NCI-H2107 treated with DMSO at 0.1 percent for 48 hours (cell line): ENCODE data around the gene DSCAML1.

Experiments used
- DNase-seq: peaks from one replicate; lab custom pipeline; 2025; ENCODE audit not compliant: unreplicated experiment; lab: John Stamatoyannopoulos, UW

DSCAML1 gene

DNA sequence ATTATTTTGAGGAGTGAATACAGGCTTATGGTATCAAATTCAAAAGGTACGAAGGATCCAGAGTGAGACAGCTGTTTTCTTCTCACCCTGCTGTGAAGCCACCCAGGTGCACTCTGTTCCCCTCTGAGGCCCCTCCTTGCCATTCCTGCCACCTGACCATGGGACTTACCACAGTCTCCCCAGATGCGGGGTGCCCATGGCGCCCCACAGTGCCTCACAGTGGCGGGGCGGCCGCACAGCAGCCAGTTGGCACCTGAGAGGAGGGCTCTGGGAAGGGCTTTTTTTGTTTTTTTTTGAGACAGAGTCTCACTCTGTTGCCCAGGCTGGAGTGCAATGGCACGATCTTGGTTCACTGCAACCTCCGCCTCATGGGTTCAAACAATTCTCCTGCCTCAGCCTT is 317.6 kb downstream of the DSCAML1 start:
- DNase-seq, result peak; percentile 75

DNA sequence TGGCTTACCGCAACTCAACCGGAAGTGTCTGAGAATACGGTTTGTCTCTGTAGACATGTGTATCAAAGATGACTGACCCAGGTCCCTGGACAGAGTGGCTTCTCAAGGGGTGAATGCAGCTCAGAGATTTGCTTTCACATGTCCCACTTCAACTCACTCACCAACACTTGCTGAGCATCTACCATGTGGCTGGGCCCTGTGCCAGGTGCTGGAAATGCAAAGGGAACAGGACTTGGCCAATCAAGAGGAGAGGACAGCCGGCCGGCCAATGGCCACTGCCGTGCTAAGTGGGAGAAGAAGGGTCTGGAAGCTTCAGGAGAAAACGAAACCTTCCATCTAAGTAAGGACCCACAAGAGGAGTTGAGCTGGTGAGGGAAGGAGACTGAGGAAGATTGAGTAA is 318.1 kb downstream of the DSCAML1 start:
- DNase-seq, result no peak

DNA sequence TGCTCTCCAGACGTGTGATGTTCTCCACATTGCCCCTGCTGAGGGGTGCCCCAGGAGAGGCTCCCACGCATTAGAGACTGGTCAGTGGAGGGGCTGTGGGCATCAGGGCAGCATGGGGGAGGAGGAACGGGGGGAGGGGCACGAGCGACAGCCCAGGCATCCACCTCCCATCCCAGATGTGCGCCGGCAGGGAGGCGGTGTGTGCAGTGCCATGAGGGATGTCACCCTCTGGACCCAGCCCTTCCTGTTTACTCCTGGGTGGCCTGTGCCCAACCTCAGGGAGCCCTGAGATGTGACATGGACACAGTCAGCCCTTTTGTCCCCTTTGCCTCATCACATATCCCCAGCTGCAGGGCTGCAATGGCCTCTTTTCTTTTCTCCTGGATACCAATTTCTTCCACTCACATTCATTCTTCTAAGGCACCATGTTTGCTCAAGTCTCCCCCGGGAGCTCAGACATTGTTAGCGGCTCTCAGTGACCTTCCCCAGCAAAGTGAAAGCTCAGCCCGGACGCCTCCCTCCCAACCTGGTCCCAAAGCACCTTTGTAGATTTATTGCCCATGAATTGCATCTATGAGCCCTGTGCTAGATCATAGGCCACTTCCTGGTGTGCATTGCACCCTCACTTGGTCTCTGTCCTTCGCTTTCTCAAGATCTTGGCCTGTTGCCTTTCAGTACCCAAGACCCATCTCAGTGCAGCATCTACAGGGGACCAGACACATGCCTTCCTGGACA is 318.7 kb downstream of the DSCAML1 start:
- no peak for DNase-seq

DNA sequence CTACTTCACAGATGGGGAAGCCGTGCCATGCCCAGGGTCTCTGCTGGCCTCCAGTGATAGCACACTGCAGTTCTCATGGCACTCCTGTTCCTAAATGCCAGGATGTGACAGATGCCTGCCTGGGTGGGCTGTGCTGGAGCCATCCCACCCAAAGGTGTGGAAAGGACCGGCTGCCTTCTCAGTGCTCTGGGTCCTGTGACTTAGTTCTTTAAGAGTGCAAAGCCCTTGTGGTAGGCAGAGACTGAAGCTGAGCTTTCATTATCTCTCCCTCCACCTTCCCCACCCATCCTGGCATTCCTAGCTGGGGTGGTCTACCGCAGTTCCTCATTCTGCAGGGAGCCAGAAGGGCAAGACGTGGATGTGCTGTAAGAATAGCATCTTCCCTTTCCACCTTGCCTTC is 319.3 kb downstream of the DSCAML1 start:
- DNase-seq, result no peak

DNA sequence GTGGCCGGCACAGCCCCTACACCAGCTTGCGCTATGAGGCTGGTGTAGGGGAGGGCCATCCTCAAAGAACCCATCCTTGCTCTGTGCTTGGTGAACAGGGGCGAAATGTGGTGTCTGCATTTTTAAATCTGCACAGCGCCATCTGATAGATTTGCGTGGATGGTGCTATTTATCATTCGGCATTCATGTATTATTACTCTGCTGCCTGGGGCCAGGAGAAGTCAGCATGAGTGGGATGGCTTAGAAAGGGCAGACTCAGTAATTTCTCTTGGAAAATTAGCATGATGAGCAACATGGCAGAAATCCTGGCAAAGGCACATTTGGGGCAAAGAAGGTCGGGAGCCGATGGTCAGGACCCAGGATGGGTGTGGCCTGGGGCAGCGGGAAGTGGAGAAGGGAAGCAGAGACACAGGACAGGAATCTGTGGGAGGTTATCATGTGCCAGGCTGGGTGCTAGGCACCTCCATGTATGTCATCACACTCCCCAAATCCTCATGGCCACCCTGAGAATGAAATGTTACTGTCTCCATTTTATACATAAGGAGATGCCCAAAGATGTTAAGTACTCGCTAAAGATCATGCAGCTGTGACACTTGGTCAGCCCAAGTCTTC is 320.4 kb downstream of the DSCAML1 start:
- no peak for DNase-seq

DNA sequence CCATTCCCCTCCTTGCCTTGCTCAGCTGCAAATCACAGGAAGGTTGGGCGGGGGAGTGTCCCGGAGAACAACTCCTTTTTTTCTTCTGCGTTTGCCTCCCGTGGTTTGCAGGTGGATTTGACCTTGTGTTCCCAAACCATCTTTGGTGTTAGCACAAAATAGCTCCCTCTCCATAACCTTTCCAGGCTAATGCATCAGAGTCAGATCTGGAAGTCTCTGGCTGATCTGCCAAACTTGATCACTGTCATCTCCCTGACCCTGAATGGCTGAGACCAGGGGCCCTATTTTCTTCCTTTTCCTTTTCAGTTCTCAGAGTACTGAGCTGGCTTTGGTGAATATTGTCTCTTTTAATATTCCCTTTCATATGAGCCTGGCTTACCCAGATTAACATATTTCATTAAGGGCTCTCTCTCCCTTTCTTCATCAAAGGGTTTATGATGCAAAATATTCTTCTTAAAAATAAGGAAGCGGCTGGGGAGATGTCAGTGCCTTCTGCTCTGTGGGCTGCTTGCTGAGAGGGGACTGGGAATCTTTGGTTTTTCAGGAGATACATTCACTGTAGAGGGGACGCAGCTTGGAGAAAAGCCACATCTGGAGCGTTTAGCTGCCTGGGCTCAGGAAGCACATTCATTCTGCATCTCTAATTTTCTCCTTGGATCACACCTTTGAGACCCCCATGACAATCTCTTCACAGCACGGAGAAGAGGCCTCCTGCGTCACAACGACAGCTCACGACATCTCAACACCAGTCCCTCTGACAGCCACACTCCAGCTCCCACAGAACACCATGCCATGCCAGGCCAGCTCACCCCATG is 321.1 kb downstream of the DSCAML1 start:
- DNase-seq, result no peak

DNA sequence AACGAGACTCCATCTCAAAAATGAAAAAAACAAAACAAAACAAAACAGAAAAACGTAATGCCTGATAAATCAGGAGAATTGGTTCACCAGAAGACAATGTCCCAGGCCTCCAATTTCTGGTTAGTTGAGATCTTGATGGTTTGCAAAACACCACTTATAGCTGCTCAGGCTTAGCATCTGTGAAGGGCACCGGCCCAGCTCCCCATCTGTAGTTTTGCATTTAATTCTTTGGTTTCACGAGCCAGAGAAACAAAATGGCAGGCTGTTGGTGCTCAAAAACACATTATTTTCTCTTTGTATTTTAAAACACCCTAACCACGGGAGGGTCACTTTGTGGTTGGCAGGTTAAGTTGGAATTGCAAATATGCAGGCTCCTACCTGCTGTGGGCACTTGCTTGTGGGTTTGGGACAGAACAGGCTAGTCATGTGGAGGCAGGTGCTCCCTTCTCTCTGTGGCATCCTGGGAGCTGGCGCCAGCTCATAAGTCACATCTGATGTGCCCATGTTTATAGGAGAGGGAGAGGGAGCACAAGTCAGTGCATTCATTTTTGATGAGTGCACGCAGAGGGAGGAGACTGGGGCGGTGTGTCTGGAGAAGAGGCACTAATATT is 323.4 kb downstream of the DSCAML1 start:
- DNase-seq, result peak; percentile 99

DNA sequence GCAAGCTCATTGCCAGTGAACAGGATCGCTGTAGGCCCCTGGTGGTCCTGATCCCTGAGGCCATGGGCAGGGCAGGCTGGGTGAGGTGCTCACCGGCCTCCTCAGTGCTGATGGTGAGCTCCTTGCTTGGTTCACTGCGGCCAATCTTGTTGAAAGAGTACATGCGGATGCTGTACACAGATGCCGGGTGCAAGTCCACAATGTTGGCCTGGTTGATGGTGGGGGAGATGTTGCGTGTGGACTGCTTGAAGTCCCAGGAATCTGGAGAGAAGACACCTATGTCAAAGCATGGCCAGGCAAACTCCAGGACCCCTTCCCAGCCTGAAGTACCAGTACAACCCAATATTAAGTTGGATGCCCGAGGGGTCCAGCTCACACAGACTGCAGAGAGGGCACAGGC is 325.2 kb downstream of the DSCAML1 start:
- DNase-seq, result no peak

DNA sequence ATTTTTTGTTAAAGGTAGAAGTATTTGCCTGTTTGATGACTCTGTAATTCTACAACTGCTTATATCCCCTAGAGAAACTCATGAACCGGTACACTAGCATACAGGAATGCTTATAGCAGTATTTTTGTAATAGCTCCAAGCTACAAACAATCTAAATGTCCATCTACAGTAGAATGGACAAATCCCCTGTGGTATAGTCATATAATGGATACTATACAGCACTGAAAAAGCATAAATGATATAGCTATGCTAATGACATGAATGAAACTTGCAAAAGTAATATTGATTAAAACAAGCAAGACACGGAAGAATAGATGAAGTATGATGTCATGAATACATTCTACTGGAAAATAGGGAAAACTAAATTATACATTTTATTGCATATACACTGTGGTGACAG is 326.4 kb downstream of the DSCAML1 start:
- no peak for DNase-seq

DNA sequence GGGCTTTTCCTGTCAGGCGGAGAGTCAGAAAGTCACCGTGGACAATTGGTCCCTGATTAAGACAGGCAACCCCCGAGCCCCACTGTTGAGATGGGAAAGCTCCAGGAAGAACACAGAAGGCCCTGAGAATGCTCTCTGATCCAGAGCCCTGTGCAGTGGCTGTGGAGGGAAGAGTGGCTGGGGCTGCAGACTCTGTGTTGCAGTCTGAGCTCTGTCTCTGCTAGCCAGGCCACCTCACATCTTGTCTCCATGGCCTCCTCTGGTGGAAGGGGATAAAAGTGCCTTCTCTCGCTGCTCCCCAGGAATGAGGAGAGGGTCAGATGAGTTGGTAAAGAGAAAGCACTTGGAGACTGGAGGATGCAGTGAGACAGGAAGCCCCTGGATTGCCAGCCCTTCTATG is 328.1 kb downstream of the DSCAML1 start:
- peak; percentile 50 for DNase-seq

DNA sequence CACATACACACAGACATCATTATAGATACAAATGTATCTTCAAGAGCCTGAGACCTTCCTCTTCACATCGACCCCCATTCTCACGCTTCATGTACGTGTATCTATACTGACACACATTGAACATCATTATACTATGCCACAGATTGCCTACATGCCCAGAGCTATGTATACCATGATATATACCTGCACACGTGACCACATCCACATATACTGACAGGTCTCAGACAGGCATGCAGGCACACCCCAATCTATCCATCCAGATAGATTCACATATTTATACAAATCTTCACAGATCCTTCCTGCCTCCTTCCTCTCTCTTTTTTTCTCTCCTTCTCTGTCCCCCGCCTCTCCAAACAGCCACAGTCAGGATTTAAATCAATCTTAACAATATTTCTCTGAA is 329.2 kb downstream of the DSCAML1 start:
- no peak for DNase-seq

DNA sequence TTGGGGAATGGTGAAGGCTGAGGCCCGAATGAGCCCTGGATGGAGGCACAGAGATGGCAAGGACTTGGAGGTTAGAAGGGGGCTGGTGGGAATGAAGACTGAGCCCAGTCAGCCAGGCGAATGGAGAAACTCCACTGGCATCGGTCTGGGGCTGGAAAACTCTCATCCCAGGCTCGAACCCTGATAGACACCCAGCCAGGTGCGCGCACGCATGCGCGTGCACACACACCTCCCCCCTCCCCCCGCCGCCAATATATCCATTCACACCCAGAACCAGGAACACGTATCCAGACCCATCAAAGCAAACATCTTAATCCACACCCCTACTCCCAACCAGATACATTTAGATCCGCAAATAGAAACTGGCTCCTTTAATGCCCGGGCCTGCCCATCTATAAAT is 330.1 kb downstream of the DSCAML1 start:
- no peak for DNase-seq

DNA sequence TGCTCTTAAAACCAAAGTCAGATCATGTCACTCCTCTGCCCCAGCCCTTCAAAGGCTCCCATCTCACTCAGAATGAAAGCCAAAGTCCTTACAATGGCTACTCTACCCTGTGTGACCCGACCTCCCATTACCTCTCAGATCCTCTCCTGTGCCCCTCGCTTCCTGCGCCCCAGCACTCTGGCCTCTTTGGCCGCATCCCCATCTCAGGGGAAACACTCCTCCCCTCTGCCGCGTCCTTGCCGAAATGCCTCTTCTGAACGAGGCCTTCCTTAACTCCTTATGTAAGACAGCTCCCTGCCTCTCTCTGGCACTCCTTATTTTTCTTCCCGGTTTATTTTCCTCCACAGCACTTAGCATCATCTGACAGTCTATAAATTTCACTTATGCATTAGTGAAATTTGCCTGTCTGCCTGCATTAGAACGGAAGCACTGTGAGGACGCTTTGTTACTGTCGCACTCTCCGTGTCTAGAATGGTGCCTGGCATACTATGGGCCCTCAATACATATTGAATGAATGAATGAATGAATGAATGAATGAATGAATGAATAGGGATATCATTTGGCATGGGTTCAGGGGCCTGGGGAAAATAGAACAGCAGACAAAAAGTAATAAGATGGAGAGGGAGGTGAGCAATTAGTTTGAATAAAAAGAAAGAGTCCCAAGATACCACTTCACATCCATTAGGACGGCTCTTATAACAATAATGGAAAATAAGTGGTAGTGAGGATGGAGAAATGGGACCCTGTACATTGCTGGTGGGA is 331.6 kb downstream of the DSCAML1 start:
- DNase-seq, result peak; percentile 90

DNA sequence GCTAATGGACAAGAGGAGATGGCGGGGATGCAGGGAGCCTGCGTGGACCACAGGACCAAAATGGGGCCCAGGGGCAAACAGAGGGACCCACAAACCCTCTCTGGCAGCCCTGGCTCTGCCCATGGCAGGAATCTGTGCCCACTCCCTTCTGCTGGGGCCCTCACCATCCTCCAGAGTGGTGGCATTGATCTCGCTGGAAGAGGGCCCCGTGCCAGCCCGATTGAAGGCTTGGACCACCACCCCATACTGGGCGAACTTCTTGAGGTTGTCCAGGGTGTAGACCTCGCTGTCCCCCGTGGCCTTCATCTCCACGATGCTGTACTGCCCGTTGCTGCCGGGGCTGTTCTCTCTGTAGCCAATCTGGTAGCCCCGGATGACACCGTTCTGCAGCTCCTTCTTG is 332.2 kb downstream of the DSCAML1 start:
- DNase-seq, result no peak

DNA sequence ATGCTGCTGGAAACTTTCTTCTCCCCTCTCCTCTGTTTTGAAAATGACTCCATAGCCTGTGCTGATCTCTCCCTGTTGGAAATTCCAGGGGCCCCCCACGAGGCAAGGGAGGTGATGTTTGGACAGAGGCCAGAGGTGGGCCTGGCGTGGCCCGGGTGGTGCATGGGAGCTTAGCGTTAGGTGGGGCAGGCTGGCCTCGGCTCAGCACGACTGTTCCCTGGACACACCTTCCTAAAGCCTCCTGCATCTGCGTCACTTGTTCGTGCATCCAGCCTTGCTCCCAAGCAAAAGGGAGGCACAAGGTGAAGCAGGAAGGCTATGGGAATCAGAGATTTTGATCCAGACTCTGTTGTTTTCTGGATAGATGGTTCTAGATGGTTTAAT is 334.2 kb downstream of the DSCAML1 start:
- DNase-seq, result no peak

DNA sequence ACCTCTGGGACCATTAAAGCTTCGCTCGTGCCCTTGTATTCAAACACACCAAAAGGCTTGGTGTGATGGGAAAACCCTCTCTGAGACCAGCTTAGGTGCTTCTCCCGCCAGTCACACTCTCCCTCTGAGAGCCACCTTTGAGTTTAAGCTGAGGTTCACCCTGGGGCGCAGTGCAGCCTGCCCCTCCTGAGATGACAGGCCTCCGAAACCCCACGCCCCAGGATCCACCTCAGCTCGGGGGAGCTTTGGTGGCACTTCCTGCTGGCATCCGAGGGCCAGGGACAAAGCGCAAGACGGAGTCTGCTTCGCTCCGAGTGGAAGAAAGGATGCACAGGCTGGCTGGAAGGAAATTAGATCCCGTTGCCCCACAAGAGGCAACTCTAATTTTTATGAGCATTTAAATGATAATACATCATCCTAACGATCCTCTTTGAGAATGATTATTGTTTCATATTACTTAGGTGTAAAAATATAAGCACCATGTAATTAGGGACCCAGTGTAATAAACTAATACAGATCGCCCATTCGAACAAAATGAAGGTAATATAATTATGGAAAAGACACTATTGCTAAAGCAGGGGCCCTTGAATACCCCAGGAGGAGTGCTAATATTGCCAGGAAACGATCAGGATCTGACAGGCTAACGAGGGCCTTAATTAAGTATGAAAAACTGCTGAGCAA is 334.7 kb downstream of the DSCAML1 start:
- DNase-seq, result no peak

DNA sequence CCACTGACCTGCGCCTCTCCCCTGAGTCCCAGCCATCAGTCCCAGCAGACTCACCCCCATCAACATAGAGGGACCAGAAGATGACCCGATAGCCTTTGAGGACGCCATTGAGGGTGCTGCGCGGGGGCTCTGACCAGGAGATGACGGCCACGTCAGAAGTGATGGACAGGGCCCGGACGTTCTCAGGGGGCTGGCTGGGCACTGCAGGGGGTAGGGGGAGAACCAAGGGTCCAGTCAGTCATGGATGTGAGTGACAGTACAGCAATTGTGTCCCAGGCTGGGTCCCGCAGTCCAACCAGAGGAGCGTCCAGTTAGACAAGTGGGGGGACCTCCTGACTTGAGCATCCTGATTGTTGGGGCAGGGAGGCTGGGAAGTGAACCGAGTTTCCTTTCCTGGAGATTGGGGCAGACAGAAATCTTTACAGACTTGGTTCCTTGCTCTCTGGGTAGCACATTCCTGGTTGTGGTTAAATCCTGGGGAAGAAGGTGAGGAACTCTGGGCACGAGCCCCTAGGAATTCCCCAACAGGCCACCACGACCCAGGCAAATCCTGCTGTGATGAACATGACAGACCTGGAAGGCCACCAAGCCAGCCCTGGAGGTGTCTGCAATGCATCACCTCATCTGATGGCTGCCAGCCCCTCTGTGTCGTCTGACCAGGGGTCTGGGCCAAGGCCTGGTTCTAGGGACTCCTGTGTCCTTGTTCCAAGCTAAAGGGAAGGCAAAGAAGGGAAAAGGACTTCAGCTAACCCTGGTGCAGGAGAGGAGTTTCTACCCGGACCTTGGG is 335.4 kb downstream of the DSCAML1 start:
- no peak for DNase-seq

DNA sequence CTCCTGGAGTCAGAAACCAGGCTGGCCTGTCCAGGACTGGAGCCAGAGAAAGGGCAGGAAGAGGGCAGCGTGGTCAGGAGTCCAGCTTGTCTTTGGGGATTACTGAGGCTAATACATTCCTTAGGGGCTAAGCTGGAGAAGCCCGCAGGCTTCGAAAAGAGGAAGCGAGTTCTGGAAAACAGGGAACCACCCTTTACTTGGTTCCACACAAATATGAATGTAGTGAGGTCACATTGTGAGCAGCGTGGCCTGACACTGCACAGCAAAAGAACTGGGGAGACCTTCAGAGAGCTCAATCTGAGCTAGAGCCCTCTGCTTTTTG is 337.1 kb downstream of the DSCAML1 start:
- no peak for DNase-seq

DNA sequence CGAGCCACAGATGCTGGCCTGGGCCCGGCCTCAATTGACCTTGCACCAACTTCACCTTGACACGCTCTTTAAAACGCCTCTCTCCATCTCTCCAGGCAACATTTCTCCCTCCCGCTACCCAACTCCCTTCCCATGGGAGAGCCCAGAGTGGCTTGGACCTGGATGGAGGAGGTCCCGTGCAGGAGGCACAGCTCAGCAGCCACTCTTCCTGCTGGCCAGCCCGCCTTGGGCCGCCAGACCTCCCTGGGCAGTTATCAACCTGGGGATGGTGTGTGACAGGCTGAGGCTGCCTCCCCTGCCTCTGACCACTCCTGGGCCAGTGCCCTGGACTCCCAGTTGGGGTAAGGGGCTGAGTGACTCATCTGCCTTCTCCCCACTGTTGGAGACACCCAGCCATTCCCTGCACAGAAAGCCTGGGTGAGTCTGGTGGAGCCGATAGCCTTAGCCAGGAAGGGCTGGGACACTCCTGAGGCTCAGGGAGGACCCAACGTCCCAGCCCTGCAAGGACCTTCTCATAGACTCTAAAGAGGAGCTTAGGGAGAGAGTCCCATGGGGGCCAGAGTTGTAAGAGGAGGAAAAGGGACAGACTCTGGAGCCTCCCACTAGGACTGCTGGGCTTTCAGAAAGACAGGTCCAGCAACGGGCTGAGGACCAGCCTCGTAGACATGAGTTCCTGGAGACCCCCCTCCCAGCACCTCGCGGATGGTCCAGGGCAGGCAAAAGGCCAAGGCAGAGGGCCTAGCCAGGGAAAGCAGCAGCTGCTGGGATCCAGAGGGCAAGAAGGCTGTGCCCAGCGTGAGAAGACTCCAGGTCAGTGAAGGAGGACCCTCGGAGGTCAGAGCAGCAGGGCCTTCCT is 337.7 kb downstream of the DSCAML1 start:
- DNase-seq, result no peak
